A549 (cell line): ENCODE measurements around the gene SNRPD3. TPM values are rescaled to one million over a fixed set of nuclear protein-coding genes. Genes with fewer than 3 reads are reported as not detected.
"Not testable (repeated sequence)": the region's sequence is repeated elsewhere in the genome, so short reads cannot be mapped to it uniquely, and the experiment has no call there.

Experiments
- ATAC-seq, 2 experiments: fragments of 200-7000 bp in 1 of 2; fragments of >200 bp in 1 of 2; cut with Nextera tagmentation in 1 of 2; cut with Tn5 transposase in 1 of 2; 3 replicates each; pipeline versions ENCODE4 v1.8.0 to v1.9.1; 2018 to 2020; ENCODE audit warnings: mild to moderate bottlenecking in 1 of 2, moderate library complexity in 1 of 2
- CTCF ChIA-PET: fragments of 300-600 bp; sonication (Branson Sonifier 250); formaldehyde crosslinking; extraction: SDS; loops from one replicate; lab custom pipeline; 2021; ENCODE audit warnings: antibody characterized with exemption, inconsistent platforms; lab: Yijun Ruan, JAX
- POLR2A ChIA-PET: fragments of 350-600 bp; formaldehyde crosslinking; extraction: SDS; loops from one replicate; lab custom pipeline; 2021; ENCODE audit warnings: antibody characterized with exemption, inconsistent platforms; lab: Yijun Ruan, JAX
- DNase-seq, 2 experiments: peaks; one replicate each; pipeline versions ENCODE4 v3.0.0 to v3.0.0-alpha.2; 2011 to 2016; ENCODE audit warnings: low read depth in 1 of 2, low spot score in 1 of 2
- FAIRE-seq: peaks from 2 replicates; lab custom pipeline; 2011; peaks lifted over from hg19 to GRCh38; lab: Jason Lieb, UNC
- H3K27ac ChIP-seq, 2 experiments: fragments of >200 bp; sonication (Bioruptor Twin); formaldehyde crosslinking; 3 replicates each; pipeline ENCODE4 v1.5.1; 2016 to 2017
- H3K4me1 ChIP-seq: fragments of >200 bp; sonication (Bioruptor Twin); formaldehyde crosslinking; 3 replicates; pipeline ENCODE4 v1.6.1; 2016
- H3K4me2 ChIP-seq: fragments of >200 bp; sonication (Bioruptor Twin); formaldehyde crosslinking; 3 replicates; pipeline ENCODE4 v1.6.1; 2016
- H3K4me3 ChIP-seq: fragments of >200 bp; sonication (Bioruptor Twin); formaldehyde crosslinking; 3 replicates; pipeline ENCODE4 v1.5.1; 2016
- H3K9me3 ChIP-seq: fragments of >200 bp; sonication (Bioruptor Twin); formaldehyde crosslinking; 3 replicates; pipeline ENCODE4 v1.6.1; 2016
- ZFP36 ChIP-seq: fragments of 450-650 bp; IDR thresholded peaks from 2 replicates; pipeline ENCODE4 v1.6.1; 2014; ENCODE audit warnings: borderline replicate concordance; ENCODE audit not compliant: partially characterized antibody
- WGBS: methylation state at CpG from one replicate; pipeline ENCODE4 v1.1.6; 2017; ENCODE audit errors: missing lambda C conversion rate; 5-methylcytosine and 5-hydroxymethylcytosine counted together
- polyA plus RNA-seq, 4 experiments: library from polyadenylated mRNA; depleted of rRNA in 3 of 4; stranded (reverse); fragments of >200 nt; fragmentation: RNase III in 1 of 4; extraction: RNeasy Plus Mini Kit Qiagen cat#74134 plus additional on column Dnase treatment in 1 of 4; gene quantifications; 2 replicates in 3 of 4; 3 replicates in 1 of 4; pipeline ENCODE4 v1.2.3, GENCODE V29; 2011 to 2017

Gene SNRPD3
- polyA plus RNA-seq, 2 of the 4 experiments (the other 2 are of a cell fraction), result 157 to 344 TPM

DNA sequence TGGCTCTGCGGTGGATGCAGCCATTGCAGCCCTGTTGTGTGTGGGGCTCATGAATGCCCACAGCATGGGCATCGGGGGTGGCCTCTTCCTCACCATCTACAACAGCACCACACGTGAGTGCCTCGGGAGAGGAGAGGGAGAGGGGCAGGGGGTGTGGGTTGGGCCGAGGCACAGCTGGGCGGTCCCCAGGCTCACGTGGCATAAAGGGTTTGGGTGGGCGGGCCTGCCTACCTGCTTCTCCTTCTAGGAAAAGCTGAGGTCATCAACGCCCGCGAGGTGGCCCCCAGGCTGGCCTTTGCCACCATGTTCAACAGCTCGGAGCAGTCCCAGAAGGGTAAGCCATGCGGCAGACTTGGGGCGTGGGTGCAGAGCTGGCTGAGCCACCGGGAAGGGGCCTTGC lies 59.0 kb downstream of the SNRPD3 start:
- FAIRE-seq, H3K9me3 ChIP-seq, H3K4me3 ChIP-seq, ATAC-seq, H3K27ac ChIP-seq, DNase-seq, H3K4me2 ChIP-seq, H3K4me1 ChIP-seq, POLR2A ChIA-PET: not testable (repeated sequence)
- 90% methylated on average over 4 of the region's 15 CpGs for WGBS
- CTCF ChIA-PET, result interaction anchor here (0.6 kb wide), 1 partner anchor 38 kb away, joined by 3 read pairs; no protein-coding TSS in a partner anchor

DNA sequence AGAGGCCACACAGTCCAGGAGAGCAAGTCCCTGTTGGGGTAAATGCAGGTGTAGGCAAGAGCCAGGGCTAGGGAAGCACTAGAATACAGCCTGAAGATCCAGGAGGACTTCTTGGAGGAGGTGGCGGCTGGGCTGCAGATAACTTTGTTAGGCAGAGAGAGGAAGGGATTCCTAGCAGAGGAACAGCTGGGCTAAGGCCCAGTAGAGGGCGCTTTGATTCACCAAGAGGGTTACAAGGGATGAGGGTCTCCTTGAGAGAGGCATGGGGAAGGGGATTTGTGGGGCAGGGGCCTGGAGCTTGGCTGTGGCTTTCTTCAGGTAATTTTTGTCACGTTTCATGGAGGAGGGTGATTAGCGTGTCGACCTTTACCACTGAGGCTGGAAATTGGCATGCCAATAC lies 65.4 kb downstream of the SNRPD3 start:
- H3K4me3 ChIP-seq, FAIRE-seq, H3K4me1 ChIP-seq, H3K9me3 ChIP-seq, H3K4me2 ChIP-seq, CTCF ChIA-PET, ATAC-seq, H3K27ac ChIP-seq, POLR2A ChIA-PET, DNase-seq: not testable (repeated sequence)
- 68% methylated on average over 4 of the region's 5 CpGs for WGBS
- peak; percentile 56 for TF ChIP-seq ZFP36

DNA sequence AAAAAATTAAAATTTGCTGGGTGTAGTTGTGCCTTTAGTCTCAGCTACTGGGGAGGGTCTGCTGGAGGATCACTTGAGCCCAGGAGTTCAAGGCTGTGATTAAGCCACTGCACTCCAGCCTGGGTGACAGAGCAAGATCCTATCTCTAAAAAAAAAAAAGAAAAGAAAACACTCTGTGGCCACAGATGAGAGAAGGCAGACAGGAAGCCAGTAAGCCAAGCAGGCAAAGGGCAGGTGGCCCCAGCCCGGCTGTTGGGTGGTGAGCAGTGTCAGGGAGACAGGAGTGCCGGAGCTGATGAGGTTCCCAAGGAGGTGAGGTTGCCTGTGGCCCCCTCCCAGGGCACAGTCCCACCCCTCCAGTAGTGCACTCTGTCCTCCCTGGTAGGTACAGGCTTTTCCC lies 66.8 kb downstream of the SNRPD3 start:
- H3K27ac ChIP-seq, H3K9me3 ChIP-seq, ATAC-seq, H3K4me1 ChIP-seq, FAIRE-seq, POLR2A ChIA-PET, H3K4me3 ChIP-seq, CTCF ChIA-PET, H3K4me2 ChIP-seq, DNase-seq: not testable (repeated sequence)
- WGBS, result 81% methylated on average over 2 of the region's 2 CpGs

Other genes starting within 250 kb of the SNRPD3 start
- gene ADORA2A, start 128.4 kb upstream of the SNRPD3 start, polyA plus RNA-seq (2011; rRNA removed), result 0.48 and 0.99 TPM in 2 replicates
- 1.5 to 1.9 TPM (median 1.8 TPM) in 3 replicates for gene ADORA2A, start 128.4 kb upstream of the SNRPD3 start, polyA plus RNA-seq (2017; fragmentation: RNase III; extraction: RNeasy Plus Mini Kit Qiagen cat#74134 plus additional on column Dnase treatment)
- 0.05 TPM in 1 of 2 replicates, not detected in the other for gene UPB1, start 60.7 kb upstream of the SNRPD3 start, polyA plus RNA-seq (2011; rRNA removed)
- gene UPB1, start 60.7 kb upstream of the SNRPD3 start, polyA plus RNA-seq (2017; fragmentation: RNase III; extraction: RNeasy Plus Mini Kit Qiagen cat#74134 plus additional on column Dnase treatment), result 0.04 to 0.07 TPM (median 0.04 TPM) in 3 replicates
- gene GUCD1, start 861 bp upstream of the SNRPD3 start, polyA plus RNA-seq (2011; rRNA removed), result 37.1 and 48.2 TPM in 2 replicates
- 37.7 to 43.8 TPM (median 43.5 TPM) in 3 replicates for gene GUCD1, start 861 bp upstream of the SNRPD3 start, polyA plus RNA-seq (2017; fragmentation: RNase III; extraction: RNeasy Plus Mini Kit Qiagen cat#74134 plus additional on column Dnase treatment)
- gene LRRC75B, start 37.1 kb downstream of the SNRPD3 start, polyA plus RNA-seq (2011; rRNA removed), result 5.3 and 6.2 TPM in 2 replicates
- gene LRRC75B, start 37.1 kb downstream of the SNRPD3 start, polyA plus RNA-seq (2017; fragmentation: RNase III; extraction: RNeasy Plus Mini Kit Qiagen cat#74134 plus additional on column Dnase treatment), result 5.5 to 8.3 TPM (median 7.1 TPM) in 3 replicates
- 50.1 and 51.5 TPM in 2 replicates for gene GGT1, start 47.2 kb downstream of the SNRPD3 start, polyA plus RNA-seq (2011; rRNA removed)
- gene GGT1, start 47.2 kb downstream of the SNRPD3 start, polyA plus RNA-seq (2017; fragmentation: RNase III; extraction: RNeasy Plus Mini Kit Qiagen cat#74134 plus additional on column Dnase treatment), result 102 to 125 TPM (median 118 TPM) in 3 replicates
- not detected in 2 replicates for gene PIWIL3, start 218.7 kb downstream of the SNRPD3 start, polyA plus RNA-seq (2011; rRNA removed)
- gene PIWIL3, start 218.7 kb downstream of the SNRPD3 start, polyA plus RNA-seq (2017; fragmentation: RNase III; extraction: RNeasy Plus Mini Kit Qiagen cat#74134 plus additional on column Dnase treatment), result not detected in 3 replicates